ENCODE results near the gene SHMT2. TPM values are rescaled to one million over a fixed set of nuclear protein-coding genes. Genes with fewer than 3 reads are reported as not detected.

SHMT2 gene
- total RNA-seq, 2 experiments from 2014 or later = 194 to 357 TPM

DNA sequence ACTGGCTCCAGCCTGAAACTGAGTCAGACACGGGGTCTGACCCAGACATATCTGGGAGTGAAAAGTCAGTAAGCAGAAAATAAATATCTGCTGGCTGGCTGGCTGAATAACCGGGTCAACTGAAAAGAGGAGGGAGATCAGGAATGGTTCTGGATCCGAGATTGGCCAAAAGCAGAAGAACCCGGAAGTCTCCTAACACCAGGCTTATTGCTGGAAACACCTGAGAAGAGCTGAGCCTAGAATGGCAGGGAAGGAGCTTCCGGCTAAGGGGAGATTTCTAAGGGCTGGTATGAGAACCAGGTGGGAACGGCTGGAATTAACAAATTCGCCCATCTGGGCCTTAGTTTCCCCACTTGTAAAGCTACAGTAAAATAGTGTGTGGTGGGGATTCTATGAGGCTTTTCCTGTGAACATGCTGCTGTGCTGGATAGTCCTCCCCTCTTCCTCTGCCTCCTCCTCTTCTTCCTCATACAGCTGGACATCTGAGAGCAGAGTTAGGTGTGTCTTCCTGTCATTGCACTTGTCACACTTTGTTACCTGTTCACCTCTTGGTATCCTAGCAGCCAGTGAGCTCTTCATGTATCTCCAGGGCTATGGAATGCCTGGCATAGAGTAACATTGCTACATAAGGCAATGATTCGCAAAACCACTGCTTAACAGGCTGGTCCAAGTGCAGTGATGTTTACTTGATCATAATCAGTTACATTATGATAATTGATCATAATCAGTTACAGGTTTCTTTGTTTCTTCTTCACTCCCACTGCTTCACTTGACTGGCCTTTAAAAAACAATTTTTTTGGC lies 2.0 kb upstream of the SHMT2 start:
- Mint-ChIP-seq H3K9me3 (ENCODE audit: low read depth) (no peaks in the 10 kb centered on the region), H3K27me3 (peaks cover 43% of the 10 kb centered on the region), H3K27ac (no peak overlapping the region), H3K4me1 (peaks cover 70% of the 10 kb centered on the region), H3K36me3 (peaks cover 17% of the 10 kb centered on the region), H3K4me3 (no peak overlapping the region)
- no peak for ATAC-seq
- CTCF ChIA-PET = interaction anchor here (1.0 to 13.2 kb wide), 6 partner anchors 12 to 225 kb away, joined by 3 to 540 read pairs (median 4); partner anchors contain the start of gene NXPH4
- no peak for DNase-seq

DNA sequence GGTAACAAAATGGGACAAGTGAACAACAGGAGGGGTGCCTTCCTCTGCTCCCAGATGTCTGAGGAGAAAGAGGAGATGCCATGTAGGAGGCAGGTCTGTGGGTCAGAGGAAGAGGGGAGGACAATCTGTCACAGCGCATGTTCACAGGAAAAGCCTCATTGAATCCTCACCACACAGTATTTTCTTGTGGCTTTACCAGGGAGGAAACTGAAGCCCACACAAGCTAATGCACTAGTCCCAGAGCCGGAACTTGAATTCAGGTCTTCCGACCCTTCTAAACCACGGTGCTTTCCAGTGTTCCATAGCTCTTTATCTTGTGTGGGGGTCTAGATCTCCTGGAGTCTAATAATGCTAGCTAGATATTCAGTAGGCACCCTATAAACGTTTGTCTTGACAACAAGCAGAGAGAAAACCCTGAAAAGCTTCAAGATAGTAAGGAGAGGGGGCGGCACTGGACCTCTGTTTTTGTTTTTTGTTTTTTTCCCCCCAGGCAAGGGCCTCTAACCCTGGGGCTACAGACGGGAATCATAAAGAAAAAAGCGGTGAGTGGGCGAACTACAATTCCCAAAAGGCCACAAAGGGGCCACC lies 371 bp upstream of the SHMT2 start:
- H3K27ac Mint-ChIP-seq = peak overlapping the region; percentile 94
- peaks cover 31% of the 10 kb centered on the region for H3K36me3 Mint-ChIP-seq
- peaks cover 29% of the 10 kb centered on the region for H3K27me3 Mint-ChIP-seq
- CTCF ChIA-PET = interaction anchor here (0.8 to 13.2 kb wide), 11 partner anchors 11 to 233 kb away, joined by 3 to 540 read pairs (median 6); partner anchors contain the start of genes NXPH4 and STAT6
- ATAC-seq = peak; percentile 28
- H3K9me3 Mint-ChIP-seq (ENCODE audit: low read depth) = no peaks in the 10 kb centered on the region
- peak overlapping the region; percentile 95 for H3K4me3 Mint-ChIP-seq
- peaks cover 57% of the 10 kb centered on the region for H3K4me1 Mint-ChIP-seq
- peak; percentile 62 for DNase-seq

DNA sequence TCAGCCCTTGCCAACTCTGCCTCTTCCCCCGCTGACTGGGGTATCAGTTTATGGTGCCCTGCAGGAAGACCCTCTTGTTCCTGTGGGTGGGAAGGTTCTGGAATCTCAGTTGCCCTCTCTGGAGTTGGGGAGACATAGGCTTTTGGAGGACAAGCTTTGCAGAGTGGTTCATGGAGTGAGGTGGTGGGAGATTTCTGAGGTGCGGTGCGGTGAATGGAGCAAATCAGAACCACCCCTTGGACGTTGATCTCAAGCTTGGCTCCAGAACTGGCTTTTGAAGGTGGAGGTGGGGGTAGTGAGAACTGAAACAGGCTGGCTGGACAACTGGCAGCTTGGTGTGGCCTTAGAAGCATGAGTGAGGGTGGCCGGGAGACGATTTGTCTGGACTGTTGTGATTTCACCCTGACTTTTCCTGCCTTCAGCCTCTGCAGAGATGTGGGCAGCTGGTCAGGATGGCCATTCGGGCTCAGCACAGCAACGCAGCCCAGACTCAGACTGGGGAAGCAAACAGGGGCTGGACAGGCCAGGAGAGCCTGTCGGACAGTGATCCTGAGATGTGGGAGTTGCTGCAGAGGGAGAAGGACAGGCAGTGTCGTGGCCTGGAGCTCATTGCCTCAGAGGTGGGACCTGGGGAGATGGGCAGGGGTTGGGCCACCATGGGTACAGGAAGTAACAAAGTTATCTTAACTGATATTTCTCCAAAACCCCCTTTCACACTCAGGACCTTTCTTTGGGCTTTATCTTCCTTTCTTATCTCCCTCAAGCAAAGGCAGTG lies 1.1 kb downstream of the SHMT2 start:
- Mint-ChIP-seq H3K36me3 (peaks cover 37% of the 10 kb centered on the region), H3K27ac (peak overlapping the region; percentile 94), H3K9me3 (ENCODE audit: low read depth) (no peaks in the 10 kb centered on the region), H3K4me1 (peaks cover 50% of the 10 kb centered on the region), H3K27me3 (peaks cover 18% of the 10 kb centered on the region), H3K4me3 (peak overlapping the region; percentile 95)
- CTCF ChIA-PET = interaction anchor here (0.6 to 13.2 kb wide), 8 partner anchors 10 to 232 kb away, joined by 3 to 540 read pairs (median 8); partner anchors contain the start of genes NXPH4 and STAT6
- ATAC-seq = no peak
- DNase-seq = no peak

DNA sequence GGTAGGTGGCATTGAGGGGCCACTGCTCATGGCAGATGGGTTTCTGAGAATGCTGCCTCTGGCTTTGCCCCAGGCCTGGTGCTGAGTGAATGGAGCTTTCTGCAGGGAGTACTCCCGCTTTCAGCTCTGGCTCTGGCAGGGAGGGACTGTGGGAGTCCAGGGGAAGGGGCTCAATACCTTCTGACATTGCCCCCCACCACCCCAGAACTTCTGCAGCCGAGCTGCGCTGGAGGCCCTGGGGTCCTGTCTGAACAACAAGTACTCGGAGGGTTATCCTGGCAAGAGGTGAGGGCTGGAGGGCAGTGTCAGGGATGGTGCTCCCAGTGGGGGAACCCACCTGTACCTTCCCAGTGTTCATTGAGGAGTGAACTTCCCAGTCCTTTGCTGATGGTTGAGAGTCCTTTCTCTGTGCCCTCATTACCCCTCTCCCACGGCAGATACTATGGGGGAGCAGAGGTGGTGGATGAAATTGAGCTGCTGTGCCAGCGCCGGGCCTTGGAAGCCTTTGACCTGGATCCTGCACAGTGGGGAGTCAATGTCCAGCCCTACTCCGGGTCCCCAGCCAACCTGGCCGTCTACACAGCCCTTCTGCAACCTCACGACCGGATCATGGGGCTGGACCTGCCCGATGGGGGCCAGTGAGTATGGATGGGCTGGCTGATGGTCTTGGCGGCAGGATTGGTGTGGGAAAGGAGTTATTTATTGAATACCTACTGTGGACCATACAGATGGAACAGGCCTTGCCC lies 1.9 kb downstream of the SHMT2 start:
- Mint-ChIP-seq H3K27ac (peak overlapping the region; percentile 94), H3K4me1 (peaks cover 48% of the 10 kb centered on the region), H3K4me3 (peak overlapping the region; percentile 95), H3K27me3 (peaks cover 14% of the 10 kb centered on the region), H3K36me3 (peaks cover 37% of the 10 kb centered on the region), H3K9me3 (ENCODE audit: low read depth) (no peaks in the 10 kb centered on the region)
- ATAC-seq (no peak), DNase-seq (no peak)
- CTCF ChIA-PET = interaction anchor here (1.7 to 13.2 kb wide), 4 partner anchors 9 to 120 kb away, joined by 10 to 540 read pairs (median 130); partner anchors contain the start of genes NXPH4 and STAT6

DNA sequence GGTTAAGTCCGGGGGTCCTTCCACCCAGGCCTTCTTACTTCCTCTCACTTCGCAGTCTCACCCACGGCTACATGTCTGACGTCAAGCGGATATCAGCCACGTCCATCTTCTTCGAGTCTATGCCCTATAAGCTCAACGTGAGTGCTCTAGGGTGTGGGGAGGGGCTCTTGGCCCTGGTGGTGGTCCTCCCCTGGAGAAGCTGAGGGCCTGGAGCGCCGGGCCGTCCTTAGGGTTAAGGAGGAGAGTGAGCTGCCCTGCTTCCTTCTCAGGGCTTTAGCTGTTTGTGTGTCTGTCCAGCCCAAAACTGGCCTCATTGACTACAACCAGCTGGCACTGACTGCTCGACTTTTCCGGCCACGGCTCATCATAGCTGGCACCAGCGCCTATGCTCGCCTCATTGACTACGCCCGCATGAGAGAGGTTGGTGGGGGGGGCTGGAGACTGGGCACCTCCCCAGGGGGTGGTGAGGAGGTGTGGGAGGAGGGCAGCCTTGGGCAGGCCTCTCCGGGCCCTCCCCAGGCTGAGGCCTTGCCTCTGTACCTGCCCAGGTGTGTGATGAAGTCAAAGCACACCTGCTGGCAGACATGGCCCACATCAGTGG lies 2.7 kb downstream of the SHMT2 start:
- CTCF ChIA-PET = interaction anchor here (1.9 to 13.2 kb wide), 3 partner anchors 7 to 16 kb away, joined by 5 to 540 read pairs (median 248); partner anchors contain the start of gene NXPH4
- Mint-ChIP-seq H3K27me3 (peaks cover 16% of the 10 kb centered on the region), H3K36me3 (peaks cover 37% of the 10 kb centered on the region), H3K27ac (no peak overlapping the region), H3K4me1 (peaks cover 45% of the 10 kb centered on the region), H3K4me3 (no peak overlapping the region), H3K9me3 (ENCODE audit: low read depth) (no peaks in the 10 kb centered on the region)
- ATAC-seq (no peak), DNase-seq (no peak)

DNA sequence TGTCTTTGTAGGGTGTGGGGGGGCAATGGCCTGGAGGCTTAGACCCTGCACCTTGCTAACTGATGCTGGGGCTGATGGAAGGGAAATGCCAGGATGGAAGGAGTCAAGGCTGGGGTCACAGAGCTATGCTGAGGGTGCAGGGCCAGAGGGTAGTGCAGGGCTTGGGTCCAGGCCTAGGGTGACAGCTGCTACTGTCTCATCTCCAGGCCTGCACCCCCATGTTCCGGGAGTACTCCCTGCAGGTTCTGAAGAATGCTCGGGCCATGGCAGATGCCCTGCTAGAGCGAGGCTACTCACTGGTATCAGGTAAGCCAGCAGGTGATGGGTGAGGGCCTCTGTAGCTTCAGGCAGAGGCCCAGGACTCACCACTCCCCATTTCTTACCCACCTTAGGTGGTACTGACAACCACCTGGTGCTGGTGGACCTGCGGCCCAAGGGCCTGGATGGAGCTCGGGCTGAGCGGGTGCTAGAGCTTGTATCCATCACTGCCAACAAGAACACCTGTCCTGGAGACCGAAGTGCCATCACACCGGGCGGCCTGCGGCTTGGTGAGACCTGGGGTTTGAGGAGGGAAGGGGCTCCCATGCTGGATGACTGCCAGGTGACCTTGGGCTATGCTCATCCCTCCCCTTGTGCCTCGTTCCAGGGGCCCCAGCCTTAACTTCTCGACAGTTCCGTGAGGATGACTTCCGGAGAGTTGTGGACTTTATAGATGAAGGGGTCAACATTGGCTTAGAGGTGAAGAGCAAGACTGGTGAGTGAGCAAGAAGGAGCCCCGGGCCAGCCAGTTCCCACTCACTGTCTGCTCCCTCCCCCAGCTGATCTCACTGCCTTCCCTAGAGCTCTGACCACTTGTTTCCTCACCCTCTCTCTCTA lies 4.1 kb downstream of the SHMT2 start:
- H3K4me1 Mint-ChIP-seq = peaks cover 43% of the 10 kb centered on the region
- ATAC-seq = no peak
- no peak overlapping the region for H3K27ac Mint-ChIP-seq
- H3K27me3 Mint-ChIP-seq = peaks cover 22% of the 10 kb centered on the region
- H3K4me3 Mint-ChIP-seq = no peak overlapping the region
- DNase-seq = no peak
- CTCF ChIA-PET = interaction anchor here (1.0 to 13.2 kb wide), 4 partner anchors 7 to 18 kb away, joined by 5 to 540 read pairs (median 127); partner anchors contain the start of gene NXPH4
- no peaks in the 10 kb centered on the region for H3K9me3 Mint-ChIP-seq (ENCODE audit: low read depth)
- H3K36me3 Mint-ChIP-seq = peaks cover 37% of the 10 kb centered on the region

DNA sequence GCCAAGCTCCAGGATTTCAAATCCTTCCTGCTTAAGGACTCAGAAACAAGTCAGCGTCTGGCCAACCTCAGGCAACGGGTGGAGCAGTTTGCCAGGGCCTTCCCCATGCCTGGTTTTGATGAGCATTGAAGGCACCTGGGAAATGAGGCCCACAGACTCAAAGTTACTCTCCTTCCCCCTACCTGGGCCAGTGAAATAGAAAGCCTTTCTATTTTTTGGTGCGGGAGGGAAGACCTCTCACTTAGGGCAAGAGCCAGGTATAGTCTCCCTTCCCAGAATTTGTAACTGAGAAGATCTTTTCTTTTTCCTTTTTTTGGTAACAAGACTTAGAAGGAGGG lies 4.7 kb downstream of the SHMT2 start:
- Mint-ChIP-seq H3K4me3 (no peak overlapping the region), H3K36me3 (peaks cover 37% of the 10 kb centered on the region)

DNA sequence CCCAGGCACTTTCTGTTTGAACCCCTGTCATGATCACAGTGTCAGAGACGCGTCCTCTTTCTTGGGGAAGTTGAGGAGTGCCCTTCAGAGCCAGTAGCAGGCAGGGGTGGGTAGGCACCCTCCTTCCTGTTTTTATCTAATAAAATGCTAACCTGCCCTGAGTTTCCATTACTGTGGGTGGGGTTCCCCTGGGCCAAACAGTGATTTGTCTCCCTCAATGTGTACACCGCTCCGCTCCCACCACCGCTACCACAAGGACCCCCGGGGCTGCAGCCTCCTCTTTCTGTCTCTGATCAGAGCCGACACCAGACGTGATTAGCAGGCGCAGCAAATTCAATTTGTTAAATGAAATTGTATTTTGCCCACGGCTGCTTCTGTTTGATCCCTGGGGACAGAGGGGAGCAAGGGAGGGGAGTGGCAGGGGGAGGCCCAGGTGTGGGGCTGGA lies 5.1 kb downstream of the SHMT2 start:
- DNase-seq (no peak), ATAC-seq (no peak)
- Mint-ChIP-seq H3K27ac (no peak overlapping the region), H3K27me3 (peaks cover 28% of the 10 kb centered on the region), H3K4me3 (no peak overlapping the region), H3K9me3 (ENCODE audit: low read depth) (no peaks in the 10 kb centered on the region), H3K4me1 (peaks cover 44% of the 10 kb centered on the region), H3K36me3 (peaks cover 36% of the 10 kb centered on the region)
- CTCF ChIA-PET = interaction anchor here (19.2 kb wide), 1 partner anchor 22 kb away, joined by 647 read pairs; the partner anchor contains the start of gene NXPH4

More for the DNA sequence above, 4.7 kb downstream of the SHMT2 start:
- H3K9me3 Mint-ChIP-seq (ENCODE audit: low read depth) = no peaks in the 10 kb centered on the region
- H3K27ac Mint-ChIP-seq = no peak overlapping the region
- H3K27me3 Mint-ChIP-seq = peaks cover 26% of the 10 kb centered on the region
- DNase-seq (no peak), ATAC-seq (no peak)
- H3K4me1 Mint-ChIP-seq = peaks cover 42% of the 10 kb centered on the region
- CTCF ChIA-PET = interaction anchor here (1.9 to 13.2 kb wide), 3 partner anchors 6 to 18 kb away, joined by 5 to 540 read pairs (median 248); partner anchors contain the start of gene NXPH4

DNA sequence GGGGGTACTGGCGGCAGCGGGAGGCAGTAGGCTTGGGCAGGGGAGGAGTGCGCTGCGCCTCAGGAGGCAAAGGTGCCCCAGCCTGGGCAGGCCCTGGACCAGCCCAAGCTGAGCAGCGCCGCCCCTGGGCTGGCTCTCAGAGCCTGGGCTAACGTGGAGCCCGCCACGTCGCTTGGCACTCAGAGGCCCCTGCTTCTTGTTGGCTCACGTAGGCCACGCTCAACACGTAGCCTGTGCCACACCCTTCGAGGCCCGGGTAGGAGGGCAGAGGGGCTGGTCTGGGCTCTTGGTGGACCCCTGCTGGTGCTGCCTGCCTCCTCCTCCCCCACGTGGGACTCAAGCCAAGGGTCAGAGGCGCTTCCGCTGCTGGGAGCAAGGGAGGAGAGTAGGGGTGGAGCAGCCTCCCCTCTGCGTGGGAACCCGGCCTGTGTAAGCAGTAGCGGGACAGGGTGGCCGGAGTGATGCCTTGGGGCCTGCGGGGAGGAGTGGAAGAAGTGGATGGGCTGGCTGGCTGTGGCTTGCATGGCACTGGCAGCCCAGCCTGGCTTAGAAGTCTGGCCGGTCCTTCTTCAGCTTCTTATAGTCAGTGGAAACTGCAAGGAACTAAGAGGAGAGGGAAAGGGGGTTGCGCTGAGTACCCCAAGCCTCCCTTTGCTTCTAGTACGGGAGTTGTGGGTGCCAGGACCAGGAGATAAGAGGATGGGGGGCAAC lies 5.7 kb downstream of the SHMT2 start:
- no peaks in the 10 kb centered on the region for H3K9me3 Mint-ChIP-seq (ENCODE audit: low read depth)
- H3K27ac Mint-ChIP-seq = no peak overlapping the region
- H3K4me3 Mint-ChIP-seq = no peak overlapping the region
- peaks cover 45% of the 10 kb centered on the region for H3K4me1 Mint-ChIP-seq
- no peak for DNase-seq
- peaks cover 34% of the 10 kb centered on the region for H3K36me3 Mint-ChIP-seq
- CTCF ChIA-PET = interaction anchor here (11.0 to 19.2 kb wide), 2 partner anchors 8 to 22 kb away, joined by 540 to 647 read pairs; partner anchors contain the start of genes NXPH4 and SHMT2
- peaks cover 29% of the 10 kb centered on the region for H3K27me3 Mint-ChIP-seq
- ATAC-seq = no peak

DNA sequence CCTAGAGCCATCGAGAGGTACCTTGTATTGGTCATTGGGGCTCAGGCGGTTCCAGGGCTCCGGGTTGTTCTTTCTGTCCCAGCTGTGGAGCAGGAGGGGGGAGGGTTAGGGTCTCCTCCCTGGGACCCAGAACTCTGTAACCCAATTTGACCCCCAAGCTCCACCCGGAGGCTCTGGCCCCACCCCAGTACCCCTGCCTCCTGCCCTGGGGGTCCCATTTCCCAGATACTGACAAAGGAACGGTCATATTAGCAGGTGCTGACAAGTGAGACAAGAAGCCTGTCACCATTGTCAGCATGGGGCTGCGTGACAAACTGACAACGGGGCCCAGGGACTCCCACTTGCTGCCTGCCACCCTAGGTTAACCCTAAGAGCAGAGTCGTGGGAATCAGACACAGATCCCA lies 6.2 kb downstream of the SHMT2 start:
- ATAC-seq = no peak
- peaks cover 45% of the 10 kb centered on the region for H3K4me1 Mint-ChIP-seq

More for the DNA sequence above, 6.2 kb downstream of the SHMT2 start:
- peaks cover 33% of the 10 kb centered on the region for H3K27me3 Mint-ChIP-seq
- no peak overlapping the region for H3K4me3 Mint-ChIP-seq
- peaks cover 29% of the 10 kb centered on the region for H3K36me3 Mint-ChIP-seq
- CTCF ChIA-PET = interaction anchor here (11.0 to 19.2 kb wide), 2 partner anchors 8 to 23 kb away, joined by 540 to 647 read pairs; partner anchors contain the start of genes NXPH4 and SHMT2
- H3K9me3 Mint-ChIP-seq (ENCODE audit: low read depth) = no peaks in the 10 kb centered on the region
- no peak overlapping the region for H3K27ac Mint-ChIP-seq
- no peak for DNase-seq

All from activated CD8-positive, alpha-beta memory T cell treated with anti-CD3 and anti-CD28 coated beads, Interleukin-2, amount 10 ng/mL, durations not matched to agents 7 days and 5 days (primary cell).